Measurements from ENCODE around the gene ACSL5. TPM values are rescaled to one million over a fixed set of nuclear protein-coding genes. Genes with fewer than 3 reads are reported as not detected.
"Not testable (repeated sequence)": the region's sequence is repeated elsewhere in the genome, so short reads cannot be mapped to it uniquely, and the experiment has no call there.

Gene ACSL5
- total RNA-seq, 1 donor from 2014 or later: 5.8 TPM

GRCh38 chr10:112374724-112375541, 1.0 kb downstream of the ACSL5 start:
- peak; percentile 28 for DNase-seq (ENCODE audit: low read depth)

GRCh38 chr10:112375721-112376395, 1.9 kb downstream of the ACSL5 start:
- DNase-seq (ENCODE audit: low read depth): peak; percentile 66

GRCh38 chr10:112376396-112376790, 2.5 kb downstream of the ACSL5 start:
- DNase-seq (ENCODE audit: low read depth): no peak

- not testable (repeated sequence) for DNase-seq (ENCODE audit: low read depth)
Observed at GRCh38 chr10:112377116-112377515, 3.2 kb downstream of the ACSL5 start.

- DNase-seq (ENCODE audit: low read depth): peak; percentile 42
Observed at GRCh38 chr10:112379635-112380296, 5.8 kb downstream of the ACSL5 start.

GRCh38 chr10:112382515-112383235, 8.8 kb downstream of the ACSL5 start:
- no peak for DNase-seq (ENCODE audit: low read depth)

- peak; percentile 74 for DNase-seq (ENCODE audit: low read depth)
Observed at GRCh38 chr10:112383325-112383724, 9.4 kb downstream of the ACSL5 start.

- no peak for DNase-seq (ENCODE audit: low read depth)
Observed at GRCh38 chr10:112384141-112384540, 10.2 kb downstream of the ACSL5 start.

GRCh38 chr10:112385201-112385600, 11.3 kb downstream of the ACSL5 start:
- DNase-seq (ENCODE audit: low read depth): no peak

GRCh38 chr10:112388056-112388455, 14.1 kb downstream of the ACSL5 start:
- not testable (repeated sequence) for DNase-seq (ENCODE audit: low read depth)

- no peak for DNase-seq (ENCODE audit: low read depth)
Observed at GRCh38 chr10:112388548-112388947, 14.6 kb downstream of the ACSL5 start.

- DNase-seq (ENCODE audit: low read depth): peak; percentile 94
Observed at GRCh38 chr10:112389271-112389822, 15.4 kb downstream of the ACSL5 start.

GRCh38 chr10:112390125-112390703, 16.3 kb downstream of the ACSL5 start:
- peak; percentile 27 for DNase-seq (ENCODE audit: low read depth)

- DNase-seq (ENCODE audit: low read depth): peak; percentile 53
Observed at GRCh38 chr10:112393341-112393740, 19.4 kb downstream of the ACSL5 start.

- no peak for DNase-seq (ENCODE audit: low read depth)
Observed at GRCh38 chr10:112393827-112394226, 19.9 kb downstream of the ACSL5 start.

GRCh38 chr10:112394475-112394875, 20.6 kb downstream of the ACSL5 start:
- DNase-seq (ENCODE audit: low read depth): peak; percentile 78

GRCh38 chr10:112395809-112396530, 22.1 kb downstream of the ACSL5 start:
- no peak for DNase-seq (ENCODE audit: low read depth)

- DNase-seq (ENCODE audit: low read depth): no peak
Observed at GRCh38 chr10:112397592-112397991, 23.7 kb downstream of the ACSL5 start.

- DNase-seq (ENCODE audit: low read depth): no peak
Observed at GRCh38 chr10:112402917-112403316, 29.0 kb downstream of the ACSL5 start.

- DNase-seq (ENCODE audit: low read depth): peak; percentile 92
Observed at GRCh38 chr10:112404617-112405016, 30.7 kb downstream of the ACSL5 start.
